ENCODE data around the gene AGK.

- TF ChIP-seq CTCF (IDR thresholded peaks at IDR 0.05), result no peak
- TF ChIP-seq POLR2A (IDR thresholded peaks at IDR 0.05), result no peak
- TF ChIP-seq POLR2AphosphoS5 (IDR thresholded peaks at IDR 0.05), result no peak
Measured at GRCh38 chr7:141527076-141527475, 24.1 kb upstream of the AGK start.
